HG02943 (cell line): ENCODE measurements around the gene PDE11A.

Source experiments
- ATAC-seq: cut with Tn5 transposase; IDR thresholded peaks from one replicate; pipeline ENCODE4 v1.9.1; 2021; ENCODE audit warnings: mild to moderate bottlenecking, low read depth, moderate library complexity; ENCODE audit not compliant: unreplicated experiment

The PDE11A gene

GRCh38 chr2:177646241-177646640 is 426.3 kb downstream of the PDE11A start:
- ATAC-seq = no peak

- ATAC-seq = no peak
Measured at GRCh38 chr2:177641331-177641730, 431.2 kb downstream of the PDE11A start.

DNA sequence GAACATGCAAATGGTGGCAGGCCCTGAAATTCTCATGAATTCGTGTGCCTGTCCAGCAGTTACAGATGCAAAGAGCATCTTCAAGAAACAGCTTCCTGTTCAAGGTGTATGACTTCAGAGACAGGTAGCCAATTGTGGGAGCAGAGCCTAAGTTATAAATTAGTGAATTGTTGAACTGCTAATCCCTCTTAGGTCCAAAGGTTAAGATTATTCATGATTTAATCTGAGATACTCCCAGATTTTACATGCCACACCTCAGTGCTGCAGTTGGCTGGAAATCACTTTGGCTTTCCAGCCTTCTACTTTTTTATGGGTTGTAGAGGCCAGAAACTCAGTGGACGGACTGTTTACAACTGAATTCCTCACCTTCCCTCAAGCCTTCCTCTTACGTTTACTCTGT is 432.2 kb downstream of the PDE11A start:
- no peak for ATAC-seq

DNA sequence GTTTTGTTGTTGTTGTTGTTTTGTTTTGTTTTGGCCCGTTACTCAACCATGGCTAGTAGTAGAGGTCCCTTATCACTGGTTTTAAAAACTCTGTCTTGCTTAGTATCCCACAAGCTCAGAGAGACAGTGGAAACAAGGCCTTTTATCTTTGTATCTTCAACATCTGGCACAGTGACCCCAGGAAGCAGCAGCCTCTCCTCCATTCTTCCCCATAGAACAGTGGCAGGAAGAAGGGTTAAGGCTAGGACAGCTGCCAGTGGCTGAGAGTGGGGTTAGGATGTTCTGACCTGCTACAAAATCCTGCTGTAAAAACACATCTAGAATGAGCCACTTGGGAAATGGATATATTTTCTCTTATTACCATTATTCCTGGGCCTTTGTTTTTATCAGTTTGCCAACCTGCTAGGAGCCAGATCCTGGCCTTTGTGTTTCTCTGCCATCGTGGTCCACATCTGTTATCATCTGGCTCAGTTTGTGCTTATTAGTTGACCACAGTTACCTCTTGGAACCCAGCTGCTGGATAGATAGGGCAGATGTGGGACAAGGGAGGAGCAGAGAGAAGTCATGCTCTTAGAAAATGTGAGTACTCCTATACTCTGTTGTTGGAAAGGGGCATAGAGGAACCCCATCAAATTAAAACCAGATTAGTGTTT is 433.2 kb downstream of the PDE11A start:
- ATAC-seq = no peak

GRCh38 chr2:177638507-177638906 is 434.1 kb downstream of the PDE11A start:
- no peak for ATAC-seq

DNA sequence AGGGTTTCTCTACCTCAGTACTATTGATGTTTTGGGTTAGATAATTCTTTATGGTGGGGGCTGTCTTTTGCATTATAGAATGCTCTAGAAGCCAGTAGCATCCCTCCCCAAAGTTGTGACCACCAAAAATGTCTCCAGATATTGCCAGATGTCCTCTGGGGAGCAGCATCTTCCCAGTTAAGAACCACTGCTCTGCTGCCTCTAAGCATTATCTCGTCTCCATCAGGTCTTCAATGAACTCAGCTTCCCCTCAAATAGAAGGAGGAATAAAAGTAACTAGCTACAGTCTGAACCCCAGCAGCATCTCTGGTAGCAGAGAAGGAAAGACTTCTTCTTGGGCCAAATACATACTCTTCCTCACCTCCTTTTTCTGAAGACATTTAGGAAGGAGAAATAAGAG is 435.9 kb downstream of the PDE11A start:
- no peak for ATAC-seq

DNA sequence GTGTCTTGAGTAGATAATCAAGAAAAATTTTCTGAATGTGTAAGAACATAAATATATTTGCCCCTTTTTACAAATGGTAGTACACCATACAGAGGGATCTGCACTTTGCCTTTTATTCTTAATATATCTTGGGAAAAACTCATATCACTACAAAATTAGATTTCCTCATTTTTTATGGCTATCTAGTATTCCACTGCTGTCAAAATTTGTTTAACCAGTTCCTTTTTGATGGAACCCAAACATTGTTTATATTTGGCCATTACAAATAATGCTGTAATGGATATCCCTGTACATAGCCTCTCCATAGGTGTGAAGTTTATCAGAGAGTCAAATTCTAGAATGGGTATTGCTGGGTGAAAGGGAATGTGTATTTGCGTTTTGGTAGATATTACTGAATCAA is 436.9 kb downstream of the PDE11A start:
- no peak for ATAC-seq

- ATAC-seq = no peak
Measured at GRCh38 chr2:177633910-177634294, 438.7 kb downstream of the PDE11A start.

DNA sequence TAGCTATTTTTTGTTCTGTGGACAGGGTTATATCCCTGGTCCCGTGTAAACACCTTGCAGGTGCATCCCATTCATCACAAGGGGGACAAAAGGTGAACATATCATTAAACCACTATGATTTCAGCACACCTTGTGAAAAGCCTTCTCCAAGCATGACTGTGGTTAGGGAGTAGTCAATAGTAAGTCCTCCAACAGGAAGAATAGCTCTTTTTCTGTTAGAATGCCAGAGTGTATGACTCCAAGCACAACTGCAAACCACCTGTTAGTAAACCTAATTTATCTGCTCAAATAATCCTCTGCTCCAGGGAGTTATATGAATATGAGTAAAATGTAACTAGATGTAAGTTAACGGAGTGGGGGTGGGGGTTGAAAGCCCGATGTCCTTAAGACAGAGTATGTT is 439.5 kb downstream of the PDE11A start:
- no peak for ATAC-seq

DNA sequence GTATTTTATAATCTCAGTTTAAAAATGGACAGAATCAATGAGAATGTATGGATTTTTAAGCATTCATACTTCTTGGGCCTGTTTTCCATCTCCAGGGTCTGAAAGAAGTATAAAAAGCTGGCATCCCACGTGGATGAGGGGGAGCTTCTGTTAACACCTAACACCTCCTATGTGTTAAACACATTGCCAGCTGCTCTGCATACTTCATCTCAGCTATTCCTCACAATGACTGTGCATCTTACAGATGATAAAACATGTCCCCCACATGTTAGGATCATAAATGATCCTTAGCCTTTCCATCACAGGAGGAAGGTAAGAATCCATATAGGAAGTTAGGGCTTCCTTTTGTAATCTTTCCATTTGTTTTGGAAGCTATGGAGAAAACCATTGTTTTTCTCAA is 440.9 kb downstream of the PDE11A start:
- ATAC-seq = no peak

GRCh38 chr2:177629357-177630024 is 443.1 kb downstream of the PDE11A start:
- no peak for ATAC-seq

DNA sequence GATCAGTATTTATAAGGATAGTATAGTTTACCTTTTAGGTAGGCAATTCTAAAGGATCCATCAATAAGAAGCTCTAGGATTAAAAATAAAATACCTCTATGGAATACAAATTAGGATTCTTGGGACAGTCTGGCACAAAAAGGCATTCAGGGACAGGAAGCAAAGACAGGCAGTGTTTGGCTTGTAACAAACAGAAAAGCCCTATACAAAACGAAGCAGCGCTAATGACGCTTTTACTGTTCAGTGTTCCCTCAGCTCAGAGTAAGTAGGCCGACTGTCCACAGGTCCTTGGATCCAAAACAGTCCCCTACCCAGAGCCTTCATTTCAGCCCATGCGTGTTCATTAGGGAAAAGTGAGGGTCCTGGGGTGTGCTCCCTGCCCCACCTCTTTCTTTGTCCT is 443.7 kb downstream of the PDE11A start:
- no peak for ATAC-seq

- ATAC-seq = no peak
Measured at GRCh38 chr2:177625744-177626650, 446.6 kb downstream of the PDE11A start.

DNA sequence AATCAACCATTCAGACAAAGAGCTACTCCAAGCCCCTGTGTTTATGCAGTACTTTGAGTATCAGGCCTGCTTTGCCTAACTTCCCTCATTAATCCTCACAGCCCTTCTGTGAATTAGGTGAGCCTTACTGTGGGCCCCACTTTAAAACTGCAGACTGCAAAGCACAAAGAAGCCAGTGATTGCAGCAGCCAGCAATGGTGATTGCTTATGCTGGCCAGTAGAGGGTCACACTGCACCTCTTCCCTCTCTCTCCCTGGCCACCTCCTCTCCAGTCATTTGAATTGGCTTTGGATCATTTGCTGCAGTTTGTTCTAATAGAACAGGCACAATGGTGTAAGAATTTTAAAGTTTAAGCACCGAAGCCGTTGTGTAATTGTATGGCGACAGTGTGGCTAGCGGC is 450.1 kb downstream of the PDE11A start:
- no peak for ATAC-seq

- no peak for ATAC-seq
Measured at GRCh38 chr2:177619986-177620385, 452.6 kb downstream of the PDE11A start.

DNA sequence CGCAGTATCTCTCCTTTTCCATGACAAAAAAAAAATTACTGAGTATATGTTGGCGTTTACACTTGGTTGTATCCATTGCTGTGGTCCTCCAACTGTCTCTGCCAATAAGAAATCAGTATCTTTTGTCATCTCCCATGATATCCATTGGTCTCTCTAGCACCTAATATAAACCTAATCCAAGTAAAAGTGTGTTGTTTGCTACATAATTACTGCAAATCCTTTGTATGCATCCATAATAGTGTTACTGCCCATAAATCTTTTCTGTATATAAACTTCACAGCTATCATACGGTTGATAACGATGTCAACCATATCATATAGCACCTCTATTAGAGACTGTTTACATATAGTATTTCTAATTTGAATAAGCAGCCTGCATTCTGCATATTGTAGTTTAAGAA is 453.1 kb downstream of the PDE11A start:
- no peak for ATAC-seq

DNA sequence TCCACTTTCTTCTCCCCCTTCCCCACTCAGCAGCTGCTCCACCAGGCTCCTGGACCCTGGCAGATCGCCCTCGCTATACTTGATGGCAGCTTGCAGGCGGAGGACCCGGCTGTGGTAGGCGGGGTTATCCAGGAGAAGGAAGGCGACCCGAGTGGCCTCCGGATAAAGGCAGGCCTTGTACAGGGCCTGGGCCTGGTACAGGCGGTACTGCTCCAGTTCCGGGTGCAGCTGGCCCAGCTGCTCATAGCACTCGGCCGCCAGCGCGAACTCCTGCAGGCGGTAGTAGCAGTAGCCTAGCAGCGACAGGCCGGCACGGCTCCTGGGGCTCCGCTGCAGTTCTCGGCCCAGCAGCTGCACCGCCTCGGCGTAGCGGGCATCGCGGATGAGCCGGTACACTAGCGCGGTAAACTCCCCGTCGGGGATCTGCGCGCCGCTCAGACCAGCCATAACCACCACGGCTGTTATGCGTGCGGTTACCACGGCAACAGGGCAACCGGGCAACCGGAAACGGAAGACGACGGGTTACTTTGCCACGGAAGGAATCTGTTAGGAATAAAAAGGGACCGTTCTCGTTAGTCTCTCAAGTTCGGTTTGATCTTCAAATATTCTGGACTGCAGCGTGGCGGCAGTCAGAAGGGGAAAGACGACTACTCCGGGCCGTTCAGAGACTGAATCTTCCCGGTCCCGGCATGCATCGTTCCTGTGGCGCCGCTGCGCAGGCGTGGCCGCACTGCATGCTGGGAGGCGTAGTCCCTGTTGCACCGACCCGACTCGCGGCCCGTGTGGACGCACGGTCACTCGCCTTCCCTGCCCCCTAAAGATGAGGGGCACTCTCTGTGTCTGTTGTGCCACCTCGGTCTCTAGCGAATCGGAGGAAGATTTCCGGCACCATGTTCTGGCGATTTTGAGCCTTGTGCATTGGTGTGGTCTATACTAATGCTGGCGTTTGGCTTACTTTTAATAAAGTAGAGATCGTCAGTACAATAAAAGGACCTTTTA is 454.0 kb downstream of the PDE11A start:
- peak; percentile 96 for ATAC-seq

DNA sequence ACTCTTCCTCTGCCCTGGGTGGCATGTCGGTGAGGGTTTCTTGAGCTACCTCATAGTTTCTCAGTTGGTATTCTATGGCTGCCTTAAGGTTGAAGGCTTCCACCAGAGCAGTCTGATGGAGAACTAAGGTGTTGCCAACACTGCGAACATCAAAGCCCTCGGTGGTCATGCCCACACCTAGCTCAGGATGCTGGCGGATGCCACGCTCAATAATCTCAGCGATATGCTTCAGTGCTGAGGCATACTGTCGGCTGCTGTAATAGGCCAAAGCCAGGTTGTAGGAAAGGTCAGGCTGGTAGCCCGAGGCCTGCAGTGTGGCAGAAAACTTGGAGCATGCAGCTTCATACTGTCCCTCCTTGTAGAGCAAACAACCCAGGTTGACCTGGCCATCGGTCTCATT is 454.7 kb downstream of the PDE11A start:
- ATAC-seq = no peak

- no peak for ATAC-seq
Measured at GRCh38 chr2:177616731-177617130, 455.8 kb downstream of the PDE11A start.

GRCh38 chr2:177616066-177616465 is 456.5 kb downstream of the PDE11A start:
- ATAC-seq = no peak
